LNCaP clone FGC (cell line): ENCODE results near the gene STK32A.

Experiments
- DNase-seq: peaks from one replicate; pipeline ENCODE4 v3.0.0-alpha.2; 2011; ENCODE audit warnings: low read depth
- H3K4me3 ChIP-seq: 2 replicates; pipeline ENCODE4 v1.5.1; 2011; ENCODE audit warnings: mild to moderate bottlenecking, low read depth, low read length, control low read depth
- CTCF ChIP-seq: IDR thresholded peaks from 2 replicates; pipeline ENCODE4 v1.5.1; 2012; ENCODE audit warnings: mild to moderate bottlenecking; ENCODE audit not compliant: control insufficient read depth, insufficient read depth; ENCODE audit errors: extremely low read depth

The STK32A gene

GRCh38 chr5:147430628-147431027 is 195.8 kb downstream of the STK32A start:
- H3K4me3 ChIP-seq, result no peak overlapping the region

DNA sequence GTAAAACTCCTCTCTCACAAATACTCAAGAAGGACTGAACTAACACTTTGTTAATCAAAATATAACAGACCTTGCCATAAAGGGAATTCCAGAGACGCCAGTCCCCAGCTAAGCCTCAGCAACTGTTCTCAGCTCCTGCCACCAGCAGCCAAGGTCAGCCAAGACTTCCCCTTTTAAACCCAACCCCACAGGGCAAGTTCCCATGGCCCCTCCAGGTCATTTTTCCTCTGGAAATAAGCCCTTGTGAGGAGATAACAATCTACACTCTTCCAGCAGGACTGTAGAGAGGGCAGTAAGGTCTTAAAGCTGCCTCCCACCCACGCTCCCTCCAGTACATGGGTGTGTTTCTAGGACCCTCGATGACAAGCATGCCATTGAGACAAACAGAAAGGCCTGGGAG is 196.8 kb downstream of the STK32A start:
- no peak for TF ChIP-seq CTCF
- no peak overlapping the region for H3K4me3 ChIP-seq
- DNase-seq, result no peak

More at GRCh38 chr5:147430628-147431027, 195.8 kb downstream of the STK32A start:
- no peak for DNase-seq
- no peak for TF ChIP-seq CTCF

GRCh38 chr5:147432323-147432722 is 197.5 kb downstream of the STK32A start:
- H3K4me3 ChIP-seq, result no peak overlapping the region
- no peak for DNase-seq
- TF ChIP-seq CTCF, result no peak

- no peak for TF ChIP-seq CTCF
- H3K4me3 ChIP-seq, result no peak overlapping the region
- peak; percentile 10 for DNase-seq
Observed at GRCh38 chr5:147434049-147434448, 199.2 kb downstream of the STK32A start.

DNA sequence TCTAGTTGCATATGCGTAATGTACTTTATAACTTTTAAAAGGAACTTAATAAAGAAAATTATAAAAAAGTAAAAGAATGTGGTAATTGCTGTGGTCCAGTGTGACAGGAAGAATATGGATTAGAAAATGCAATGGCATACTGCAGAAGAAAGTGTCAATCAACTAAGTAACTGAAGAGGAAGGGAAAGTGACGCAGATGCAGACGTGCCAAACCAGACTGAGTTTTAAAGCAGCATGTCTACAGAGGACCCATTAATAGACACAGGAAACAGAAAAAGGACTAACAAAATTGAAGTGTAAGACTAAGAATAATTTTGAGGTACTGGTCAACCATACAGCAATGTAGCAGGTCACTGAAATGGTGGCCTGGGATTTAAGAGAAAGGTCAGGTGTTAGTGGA is 201.8 kb downstream of the STK32A start:
- no peak for DNase-seq
- H3K4me3 ChIP-seq, result no peak overlapping the region
- no peak for TF ChIP-seq CTCF

- DNase-seq, result no peak
- TF ChIP-seq CTCF, result no peak
- no peak overlapping the region for H3K4me3 ChIP-seq
Observed at GRCh38 chr5:147437161-147437596, 202.4 kb downstream of the STK32A start.
